Thyroid gland (tissue), 4 donors: ENCODE data around the gene ADAMTS4. TPM values are rescaled to one million over a fixed set of nuclear protein-coding genes. Genes with fewer than 3 reads are reported as not detected.

Experiments used
- DNase-seq, 2 donors: peaks; one replicate each; pipeline ENCODE4 v3.0.0-alpha.2; 2019
- H3K27ac ChIP-seq, 3 donors: fragments of 200-600 bp; sonication (generic); 1 replicate in 2 of 3; 2 replicates in 1 of 3; pipeline ENCODE4 v1.5.1; 2016 to 2019; ENCODE audit warnings: mild to moderate bottlenecking in 1 of 3, moderate library complexity in 1 of 3
- H3K27me3 ChIP-seq: fragments of 200-600 bp; sonication (generic); one replicate; pipeline ENCODE4 v1.5.1; 2019
- H3K36me3 ChIP-seq, 2 donors: fragments of 200-600 bp; sonication (generic); one replicate each; pipeline ENCODE4 v1.5.1; 2016 to 2019
- H3K4me1 ChIP-seq, 2 donors: fragments of 200-600 bp; sonication (generic); one replicate each; pipeline ENCODE4 v1.5.1; 2017 to 2019
- H3K4me3 ChIP-seq, 3 donors: fragments of 200-600 bp; sonication (generic); replicated peaks in 1 of 3; 1 replicate in 2 of 3; 2 replicates in 1 of 3; pipeline ENCODE4 v1.5.1; 2016; ENCODE audit warnings: mild to moderate bottlenecking in 1 of 3
- H3K9me3 ChIP-seq: fragments of 200-600 bp; sonication (generic); one replicate; pipeline ENCODE4 v1.5.1; 2017
- POLR2A ChIP-seq, 2 donors: fragments of 450-650 bp; IDR thresholded peaks; one replicate each; pipeline ENCODE4 v1.6.1; 2017; ENCODE audit warnings: antibody characterized with exemption in 2 of 2, mild to moderate bottlenecking in 2 of 2, moderate library complexity in 1 of 2
- WGBS, 2 donors: methylation state at CpG; one replicate each; pipeline ENCODE4 v1.1.5; 2017; 5-methylcytosine and 5-hydroxymethylcytosine counted together
- intact Hi-C: fragments of 100-400 bp; cut with DNase I; formaldehyde crosslinking; loops from one replicate; pipeline ENCODE4 v1.15.1; 2023
- total RNA-seq, 4 donors: library from RNA; depleted of rRNA; stranded (reverse); fragments of >200 nt; gene quantifications; one replicate each; pipeline ENCODE4 v1.2.3, GENCODE V29; 2016
- TF ChIP-seq, protein P1 (sequence below), 6 experiments: fragments of 200-600 bp in 3 of 6; fragments of 450-650 bp in 3 of 6; sonication (generic) in 3 of 6; IDR thresholded peaks; one replicate each; pipeline ENCODE4 v1.5.1; 2016 to 2019; ENCODE audit warnings: antibody characterized with exemption in 6 of 6, mild to moderate bottlenecking in 2 of 6, inconsistent platforms in 1 of 6, moderate library complexity in 1 of 6

The ADAMTS4 gene
- total RNA-seq, 4 donors from 2014 or later: 4.6 to 24.4 (median 9.4) TPM

DNA sequence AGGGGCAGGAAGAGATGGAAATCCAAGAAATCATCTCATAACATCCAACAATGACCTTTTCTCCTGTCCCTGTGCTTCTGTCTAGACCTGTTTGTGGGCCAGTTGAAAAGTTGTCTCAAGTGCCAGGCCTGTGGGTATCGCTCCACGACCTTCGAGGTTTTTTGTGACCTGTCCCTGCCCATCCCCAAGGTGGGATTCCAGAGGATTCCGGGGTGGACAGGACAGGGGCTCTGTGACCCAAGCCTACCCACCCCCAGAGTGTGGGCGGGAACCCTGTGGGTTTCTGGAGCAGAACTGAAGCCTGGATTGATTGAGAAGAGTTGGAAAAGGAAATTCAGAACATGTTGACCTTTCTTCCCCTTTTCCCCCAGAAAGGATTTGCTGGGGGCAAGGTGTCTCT is 35.1 kb downstream of the ADAMTS4 start:
- WGBS, 2 donors: 91 to 92% methylated on average over 4 to 5 of the region's 5 CpGs
- Histone ChIP-seq H3K4me3 (no peak overlapping the region), H3K9me3 (no peaks in the 10 kb centered on the region), H3K4me1 (peaks cover 18 to 34% of the 10 kb centered on the region in 2 donors), H3K27me3 (no peaks in the 10 kb centered on the region), H3K36me3 (peaks cover 0 to 5% of the 10 kb centered on the region in 2 donors), H3K27ac (no peak overlapping the region)
- intact Hi-C loops: no loop called here
- TF ChIP-seq POLR2A (IDR thresholded peaks at IDR 0.05): no peak
- TF ChIP-seq, protein P1, sequence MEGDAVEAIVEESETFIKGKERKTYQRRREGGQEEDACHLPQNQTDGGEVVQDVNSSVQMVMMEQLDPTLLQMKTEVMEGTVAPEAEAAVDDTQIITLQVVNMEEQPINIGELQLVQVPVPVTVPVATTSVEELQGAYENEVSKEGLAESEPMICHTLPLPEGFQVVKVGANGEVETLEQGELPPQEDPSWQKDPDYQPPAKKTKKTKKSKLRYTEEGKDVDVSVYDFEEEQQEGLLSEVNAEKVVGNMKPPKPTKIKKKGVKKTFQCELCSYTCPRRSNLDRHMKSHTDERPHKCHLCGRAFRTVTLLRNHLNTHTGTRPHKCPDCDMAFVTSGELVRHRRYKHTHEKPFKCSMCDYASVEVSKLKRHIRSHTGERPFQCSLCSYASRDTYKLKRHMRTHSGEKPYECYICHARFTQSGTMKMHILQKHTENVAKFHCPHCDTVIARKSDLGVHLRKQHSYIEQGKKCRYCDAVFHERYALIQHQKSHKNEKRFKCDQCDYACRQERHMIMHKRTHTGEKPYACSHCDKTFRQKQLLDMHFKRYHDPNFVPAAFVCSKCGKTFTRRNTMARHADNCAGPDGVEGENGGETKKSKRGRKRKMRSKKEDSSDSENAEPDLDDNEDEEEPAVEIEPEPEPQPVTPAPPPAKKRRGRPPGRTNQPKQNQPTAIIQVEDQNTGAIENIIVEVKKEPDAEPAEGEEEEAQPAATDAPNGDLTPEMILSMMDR (IDR thresholded peaks at IDR 0.05): no peak
- DNase-seq: no peak

DNA sequence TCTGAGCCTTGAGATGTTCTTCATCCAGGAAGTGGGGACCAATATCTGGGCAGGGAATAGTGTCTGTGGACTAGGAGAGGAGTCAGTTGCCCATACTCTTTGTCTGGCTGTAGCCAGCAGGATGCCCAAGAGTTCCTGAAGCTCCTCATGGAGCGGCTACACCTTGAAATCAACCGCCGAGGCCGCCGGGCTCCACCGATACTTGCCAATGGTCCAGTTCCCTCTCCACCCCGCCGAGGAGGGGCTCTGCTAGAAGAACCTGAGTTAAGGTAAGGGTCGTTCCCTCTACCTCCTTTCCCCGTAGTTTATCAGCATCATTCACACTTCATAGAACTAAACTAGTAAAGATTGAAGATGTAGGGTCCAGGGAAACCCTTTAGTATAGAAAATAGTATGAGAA is 36.0 kb downstream of the ADAMTS4 start:
- intact Hi-C loops: no loop called here
- no peak for DNase-seq
- WGBS, 2 donors: 93 to 95% methylated on average over 10 of the region's 10 CpGs
- TF ChIP-seq, protein P1 (IDR thresholded peaks at IDR 0.05): no peak
- no peak for TF ChIP-seq POLR2A (IDR thresholded peaks at IDR 0.05)
- Histone ChIP-seq H3K4me3 (no peak overlapping the region), H3K27me3 (no peaks in the 10 kb centered on the region), H3K36me3 (peaks cover 0 to 5% of the 10 kb centered on the region in 2 donors), H3K27ac (no peak overlapping the region), H3K9me3 (no peaks in the 10 kb centered on the region), H3K4me1 (peaks cover 18 to 35% of the 10 kb centered on the region in 2 donors)

DNA sequence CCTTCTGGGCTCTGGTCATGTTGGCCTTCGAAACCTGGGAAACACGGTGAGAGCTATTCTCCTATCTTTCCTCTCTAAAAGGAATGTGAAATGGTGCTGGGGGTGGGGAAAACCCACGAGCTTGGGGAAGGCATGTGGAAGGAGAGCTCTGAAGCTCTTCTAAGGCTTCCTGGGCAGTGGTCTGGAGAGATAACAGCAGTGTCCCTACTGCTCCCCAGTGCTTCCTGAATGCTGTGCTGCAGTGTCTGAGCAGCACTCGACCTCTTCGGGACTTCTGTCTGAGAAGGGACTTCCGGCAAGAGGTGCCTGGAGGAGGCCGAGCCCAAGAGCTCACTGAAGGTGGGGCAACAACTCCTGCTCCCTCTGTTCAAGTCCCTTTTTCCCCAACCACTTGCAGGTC is 36.8 kb downstream of the ADAMTS4 start:
- H3K27me3 ChIP-seq: no peaks in the 10 kb centered on the region
- peaks cover 3 to 7% of the 10 kb centered on the region in 2 donors for H3K36me3 ChIP-seq
- no peak overlapping the region for H3K4me3 ChIP-seq
- whole genome bisulfite sequencing, 2 donors: 83 to 86% methylated on average over 7 of the region's 7 CpGs
- peaks cover 15 to 32% of the 10 kb centered on the region in 2 donors for H3K4me1 ChIP-seq
- intact Hi-C loops: no loop called here
- H3K27ac ChIP-seq: no peak overlapping the region
- no peaks in the 10 kb centered on the region for H3K9me3 ChIP-seq
- TF ChIP-seq, protein P1 (IDR thresholded peaks at IDR 0.05): no peak
- TF ChIP-seq POLR2A (IDR thresholded peaks at IDR 0.05): no peak
- DNase-seq: no peak

DNA sequence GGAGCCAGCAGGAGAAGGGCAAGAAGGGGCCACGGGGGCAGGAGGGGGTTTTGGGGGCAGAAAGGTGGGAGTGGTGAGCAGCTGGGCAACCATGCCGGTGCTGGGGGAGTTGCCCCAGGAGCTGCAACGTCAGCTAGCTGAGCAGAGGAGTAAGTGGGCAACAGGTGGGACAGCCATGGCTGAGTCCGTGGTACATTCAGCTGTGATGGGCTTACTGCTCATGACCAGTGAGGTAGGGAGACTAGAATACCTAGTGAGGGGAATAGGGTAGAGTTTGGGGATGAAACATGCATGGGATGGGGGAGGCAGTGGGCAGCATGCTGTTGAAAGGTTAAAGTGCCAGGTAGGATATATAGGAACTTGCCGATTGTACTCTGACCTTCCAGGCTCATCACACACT is 37.2 kb downstream of the ADAMTS4 start:
- H3K4me3 ChIP-seq: no peak overlapping the region
- no peak overlapping the region for H3K27ac ChIP-seq
- no peaks in the 10 kb centered on the region for H3K27me3 ChIP-seq
- TF ChIP-seq POLR2A (IDR thresholded peaks at IDR 0.05): no peak
- TF ChIP-seq, protein P1 (IDR thresholded peaks at IDR 0.05): no peak
- intact Hi-C loops: no loop called here
- peaks cover 11 to 30% of the 10 kb centered on the region in 2 donors for H3K4me1 ChIP-seq
- H3K9me3 ChIP-seq: no peaks in the 10 kb centered on the region
- 89 to 91% methylated on average over 5 of the region's 5 CpGs for WGBS, 2 donors
- DNase-seq: no peak
- peaks cover 3 to 7% of the 10 kb centered on the region in 2 donors for H3K36me3 ChIP-seq

DNA sequence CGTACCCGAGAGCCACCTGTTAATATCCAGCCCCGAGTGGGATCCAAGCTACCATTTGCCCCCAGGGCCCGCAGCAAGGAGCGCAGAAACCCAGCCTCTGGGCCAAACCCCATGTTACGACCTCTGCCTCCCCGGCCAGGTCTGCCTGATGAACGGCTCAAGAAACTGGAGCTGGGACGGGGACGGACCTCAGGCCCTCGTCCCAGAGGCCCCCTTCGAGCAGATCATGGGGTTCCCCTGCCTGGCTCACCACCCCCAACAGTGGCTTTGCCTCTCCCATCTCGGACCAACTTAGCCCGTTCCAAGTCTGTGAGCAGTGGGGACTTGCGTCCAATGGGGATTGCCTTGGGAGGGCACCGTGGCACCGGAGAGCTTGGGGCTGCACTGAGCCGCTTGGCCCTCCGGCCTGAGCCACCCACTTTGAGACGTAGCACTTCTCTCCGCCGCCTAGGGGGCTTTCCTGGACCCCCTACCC is 38.1 kb downstream of the ADAMTS4 start:
- no peak for DNase-seq
- WGBS, 2 donors: 95% methylated on average over 11 to 22 of the region's 22 CpGs
- no peak for TF ChIP-seq POLR2A (IDR thresholded peaks at IDR 0.05)
- TF ChIP-seq, protein P1 (IDR thresholded peaks at IDR 0.05): no peak
- intact Hi-C loops: no loop called here
- H3K36me3 ChIP-seq: peaks cover 3 to 7% of the 10 kb centered on the region in 2 donors
- no peaks in the 10 kb centered on the region for H3K27me3 ChIP-seq
- H3K4me1 ChIP-seq: peaks cover 10 to 30% of the 10 kb centered on the region in 2 donors
- no peaks in the 10 kb centered on the region for H3K9me3 ChIP-seq
- peak overlapping the region in 1 of 3 donors; percentile 93 for H3K27ac ChIP-seq
- no peak overlapping the region for H3K4me3 ChIP-seq
